M059J (cell line): ENCODE results near the gene FAM234A. TPM values are rescaled to one million over a fixed set of nuclear protein-coding genes. Genes with fewer than 3 reads are reported as not detected.

Experiments
- DNase-seq: peaks from one replicate; pipeline ENCODE4 v3.0.0-alpha.2; 2012; ENCODE audit warnings: low read depth
- total RNA-seq: library from RNA; depleted of rRNA; stranded (reverse); fragments of >200 nt; shearing (Covaris generic); gene quantifications from 2 replicates; pipeline ENCODE4 v1.2.3, GENCODE V29; 2014; rRNA removed

FAM234A gene
- total RNA-seq, 1 experiment from 2014 or later = 166 TPM

GRCh38 chr16:301235-301634 lies 66.6 kb downstream of the FAM234A start:
- no peak for DNase-seq

- DNase-seq = no peak
Observed at GRCh38 chr16:301950-302349, 67.3 kb downstream of the FAM234A start.

GRCh38 chr16:303760-304505 lies 69.3 kb downstream of the FAM234A start:
- DNase-seq = no peak

- no peak for DNase-seq
Observed at GRCh38 chr16:305916-306626, 71.5 kb downstream of the FAM234A start.

GRCh38 chr16:306911-307370 lies 72.3 kb downstream of the FAM234A start:
- DNase-seq = no peak

- DNase-seq = no peak
Observed at GRCh38 chr16:307691-308312, 73.2 kb downstream of the FAM234A start.

GRCh38 chr16:309476-309875 lies 74.9 kb downstream of the FAM234A start:
- no peak for DNase-seq

GRCh38 chr16:311725-312124 lies 77.1 kb downstream of the FAM234A start:
- no peak for DNase-seq

GRCh38 chr16:314351-314750 lies 79.7 kb downstream of the FAM234A start:
- no peak for DNase-seq

- no peak for DNase-seq
Observed at GRCh38 chr16:314795-315299, 80.2 kb downstream of the FAM234A start.

Other genes starting within 250 kb of the FAM234A start
- 8.3 and 11.2 TPM in 2 replicates for gene POLR3K, start 181.2 kb upstream of the FAM234A start, total RNA-seq
- 49.5 and 50.4 TPM in 2 replicates for gene SNRNP25, start 181.0 kb upstream of the FAM234A start, total RNA-seq
- gene RHBDF1, start 162.2 kb upstream of the FAM234A start, total RNA-seq = 4.9 and 11.9 TPM in 2 replicates
- 67.3 and 91.9 TPM in 2 replicates for gene MPG, start 156.6 kb upstream of the FAM234A start, total RNA-seq
- 5.3 and 6.9 TPM in 2 replicates for gene NPRL3, start 96.1 kb upstream of the FAM234A start, total RNA-seq
- not detected in 2 replicates for gene HBZ, start 82.2 kb upstream of the FAM234A start, total RNA-seq
- not detected in 2 replicates for gene HBM, start 68.8 kb upstream of the FAM234A start, total RNA-seq
- gene HBA2, start 61.9 kb upstream of the FAM234A start, total RNA-seq = 1.4 TPM in 1 of 2 replicates, not detected in the other
- not detected in 2 replicates for gene HBA1, start 58.1 kb upstream of the FAM234A start, total RNA-seq
- gene HBQ1, start 54.4 kb upstream of the FAM234A start, total RNA-seq = not detected in 2 replicates
- 15.0 and 15.8 TPM in 2 replicates for gene LUC7L, start 5.4 kb upstream of the FAM234A start, total RNA-seq
- gene RGS11, start 41.1 kb downstream of the FAM234A start, total RNA-seq = not detected in 2 replicates
- gene ARHGDIG, start 45.8 kb downstream of the FAM234A start, total RNA-seq = not detected in 2 replicates
- gene PDIA2, start 48.3 kb downstream of the FAM234A start, total RNA-seq = 0.25 TPM in 1 of 2 replicates, not detected in the other
- gene AXIN1, start 117.9 kb downstream of the FAM234A start, total RNA-seq = 6.6 and 15.5 TPM in 2 replicates
- 162 and 177 TPM in 2 replicates for gene MRPL28, start 135.7 kb downstream of the FAM234A start, total RNA-seq
- gene PGAP6, start 147.2 kb downstream of the FAM234A start, total RNA-seq = 54.9 and 71.2 TPM in 2 replicates
- gene NME4, start 162.4 kb downstream of the FAM234A start, total RNA-seq = 92.0 and 101 TPM in 2 replicates
- 2.2 and 6.6 TPM in 2 replicates for gene DECR2, start 167.1 kb downstream of the FAM234A start, total RNA-seq
- 14.0 and 21.1 TPM in 2 replicates for gene RAB11FIP3, start 190.8 kb downstream of the FAM234A start, total RNA-seq